Tibial nerve (tissue), 4 donors: ENCODE results near the gene SIGLEC9.

Source experiments
- CTCF ChIP-seq, 5 experiments: fragments of 200-600 bp in 3 of 5; fragments of 450-650 bp in 2 of 5; sonication (generic) in 3 of 5; IDR thresholded peaks; one replicate each; pipeline ENCODE4 v1.5.1; 2016 to 2019; ENCODE audit warnings: antibody characterized with exemption in 5 of 5, mild to moderate bottlenecking in 3 of 5, moderate library complexity in 2 of 5
- EP300 ChIP-seq, 2 donors: sonication (generic); formaldehyde crosslinking; IDR thresholded peaks; one replicate each; pipeline ENCODE4 v1.6.1; 2017; ENCODE audit warnings: antibody characterized with exemption in 2 of 2, mild to moderate bottlenecking in 1 of 2
- POLR2A ChIP-seq, 2 donors: fragments of 450-650 bp; IDR thresholded peaks; one replicate each; pipeline ENCODE4 v1.6.1; 2017; ENCODE audit warnings: antibody characterized with exemption in 2 of 2, mild to moderate bottlenecking in 2 of 2, moderate library complexity in 2 of 2

GRCh38 chr19:51127755-51128154 lies 3.0 kb downstream of the SIGLEC9 start:
- TF ChIP-seq CTCF (IDR thresholded peaks at IDR 0.05) (no peak), EP300 (IDR thresholded peaks at IDR 0.05) (peak in 1 of 2 donors; percentile 65), POLR2A (IDR thresholded peaks at IDR 0.05) (peak in 1 of 2 donors; percentile 32)
